ENCODE results near the gene RHBDD3.

GRCh38 chr22:29310863-29311339 is 43.1 kb upstream of the RHBDD3 start:
- TF ChIP-seq CTCF (conservative IDR thresholded peaks at IDR 0.05 in 1 of 2, IDR thresholded peaks at IDR 0.05 in 1 of 2; ENCODE audit: extremely low read depth in 1 of 2, insufficient read depth in 1 of 2, low read depth in 1 of 2, low read length in 2 of 2) (no peak), EZH2 (IDR thresholded peaks at IDR 0.05; ENCODE audit: borderline replicate concordance, low read length) (no peak)
